ENCODE results near the gene STK35.

GRCh38 chr20:2088891-2089290 lies 12.7 kb upstream of the STK35 start:
- no peak for TF ChIP-seq POLR2A (IDR thresholded peaks at IDR 0.05)
- TF ChIP-seq, protein P1, sequence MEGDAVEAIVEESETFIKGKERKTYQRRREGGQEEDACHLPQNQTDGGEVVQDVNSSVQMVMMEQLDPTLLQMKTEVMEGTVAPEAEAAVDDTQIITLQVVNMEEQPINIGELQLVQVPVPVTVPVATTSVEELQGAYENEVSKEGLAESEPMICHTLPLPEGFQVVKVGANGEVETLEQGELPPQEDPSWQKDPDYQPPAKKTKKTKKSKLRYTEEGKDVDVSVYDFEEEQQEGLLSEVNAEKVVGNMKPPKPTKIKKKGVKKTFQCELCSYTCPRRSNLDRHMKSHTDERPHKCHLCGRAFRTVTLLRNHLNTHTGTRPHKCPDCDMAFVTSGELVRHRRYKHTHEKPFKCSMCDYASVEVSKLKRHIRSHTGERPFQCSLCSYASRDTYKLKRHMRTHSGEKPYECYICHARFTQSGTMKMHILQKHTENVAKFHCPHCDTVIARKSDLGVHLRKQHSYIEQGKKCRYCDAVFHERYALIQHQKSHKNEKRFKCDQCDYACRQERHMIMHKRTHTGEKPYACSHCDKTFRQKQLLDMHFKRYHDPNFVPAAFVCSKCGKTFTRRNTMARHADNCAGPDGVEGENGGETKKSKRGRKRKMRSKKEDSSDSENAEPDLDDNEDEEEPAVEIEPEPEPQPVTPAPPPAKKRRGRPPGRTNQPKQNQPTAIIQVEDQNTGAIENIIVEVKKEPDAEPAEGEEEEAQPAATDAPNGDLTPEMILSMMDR (IDR thresholded peaks at IDR 0.05), result no peak

Measured in Peyer's patch (tissue), 4 donors.